Loucy (cell line): ENCODE data around the gene BTBD6.

Source experiments
- CTCF ChIP-seq: fragments of 200-600 bp; sonication (generic); conservative IDR thresholded peaks from 2 replicates; pipeline ENCODE4 v1.5.1; 2014; ENCODE audit warnings: mild to moderate bottlenecking, antibody characterized with exemption, low read length
- EZH2phosphoT487 ChIP-seq: fragments of 200-600 bp; IDR thresholded peaks from 2 replicates; pipeline ENCODE4 v1.6.1; 2018; ENCODE audit warnings: antibody characterized with exemption, mild to moderate bottlenecking, moderate library complexity, borderline replicate concordance

DNA sequence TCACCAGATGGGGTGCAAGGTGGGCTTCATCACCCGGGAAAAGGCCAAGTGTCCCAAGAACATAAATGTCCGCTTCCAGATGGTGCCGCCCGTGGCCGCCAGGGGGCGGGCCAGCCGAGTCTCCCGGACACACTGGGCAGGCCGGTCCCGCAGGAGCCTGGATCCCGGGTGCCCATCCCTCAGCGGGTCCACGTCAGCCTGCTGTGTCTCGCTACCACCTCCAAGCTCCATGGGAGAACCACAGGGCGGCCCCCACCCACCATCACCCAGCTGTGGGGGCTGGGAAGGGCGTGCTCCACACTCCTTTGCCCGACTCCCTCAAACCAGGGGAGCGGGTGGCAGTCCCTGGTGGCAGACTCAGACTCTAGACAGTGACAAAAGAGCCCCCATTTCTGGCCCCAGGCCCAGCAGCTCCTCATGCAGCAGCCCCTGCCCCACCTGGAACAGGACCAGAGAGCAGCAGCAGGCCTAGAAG is 45.2 kb upstream of the BTBD6 start:
- TF ChIP-seq CTCF: peak; percentile 88
- no peak for TF ChIP-seq EZH2phosphoT487
